Panc1 (cell line): ENCODE data around the gene CNOT3.

Experiments used
- POLR2AphosphoS5 ChIP-seq: IDR thresholded peaks from 2 replicates; pipeline ENCODE4 v1.6.1; 2012; ENCODE audit warnings: mild to moderate bottlenecking, low read depth, low read length, moderate library complexity
- SIN3A ChIP-seq: IDR thresholded peaks from 2 replicates; pipeline ENCODE4 v1.6.1; 2012; ENCODE audit warnings: low read depth, mild to moderate bottlenecking, low read length, moderate library complexity, borderline replicate concordance; ENCODE audit not compliant: insufficient read depth
- TCF7L2 ChIP-seq: IDR thresholded peaks from 2 replicates; pipeline ENCODE4 v1.6.1; 2011; ENCODE audit warnings: mild to moderate bottlenecking, low read depth, low read length, inconsistent platforms
- TF ChIP-seq, protein P1 (sequence below), 2 experiments: IDR thresholded peaks; 2 replicates each; pipeline ENCODE4 v1.6.1; 2011 to 2012; ENCODE audit warnings: low read depth in 2 of 2, control low read depth in 1 of 2, low read length in 1 of 2, mild to moderate bottlenecking in 1 of 2, moderate library complexity in 1 of 2; ENCODE audit not compliant: insufficient read depth in 1 of 2
- TF ChIP-seq, protein P2 (sequence below): fragments of 450-650 bp; IDR thresholded peaks from 2 replicates; pipeline ENCODE4 v1.5.1; 2017; ENCODE audit warnings: mild to moderate bottlenecking

DNA sequence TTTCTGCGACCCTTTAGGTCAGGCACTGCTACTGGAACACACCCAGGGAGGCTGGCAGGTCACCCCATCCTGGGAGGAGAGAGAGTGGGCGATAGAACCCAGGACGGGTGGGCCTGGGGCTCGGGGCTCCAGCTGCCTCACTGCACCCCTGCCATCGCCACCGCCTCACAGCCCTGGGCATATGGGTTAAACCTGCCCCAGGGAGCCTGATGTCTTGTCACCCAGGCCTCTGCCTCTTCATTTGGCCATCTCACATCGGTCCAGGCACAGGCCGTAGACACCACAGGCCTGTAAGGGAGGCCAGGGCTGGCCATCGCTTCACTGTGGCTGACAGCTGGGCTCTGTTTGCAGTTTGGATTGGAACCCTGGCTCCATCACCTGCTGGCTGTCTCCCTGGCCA, 11.8 kb upstream of the CNOT3 start:
- TF ChIP-seq, protein P1, sequence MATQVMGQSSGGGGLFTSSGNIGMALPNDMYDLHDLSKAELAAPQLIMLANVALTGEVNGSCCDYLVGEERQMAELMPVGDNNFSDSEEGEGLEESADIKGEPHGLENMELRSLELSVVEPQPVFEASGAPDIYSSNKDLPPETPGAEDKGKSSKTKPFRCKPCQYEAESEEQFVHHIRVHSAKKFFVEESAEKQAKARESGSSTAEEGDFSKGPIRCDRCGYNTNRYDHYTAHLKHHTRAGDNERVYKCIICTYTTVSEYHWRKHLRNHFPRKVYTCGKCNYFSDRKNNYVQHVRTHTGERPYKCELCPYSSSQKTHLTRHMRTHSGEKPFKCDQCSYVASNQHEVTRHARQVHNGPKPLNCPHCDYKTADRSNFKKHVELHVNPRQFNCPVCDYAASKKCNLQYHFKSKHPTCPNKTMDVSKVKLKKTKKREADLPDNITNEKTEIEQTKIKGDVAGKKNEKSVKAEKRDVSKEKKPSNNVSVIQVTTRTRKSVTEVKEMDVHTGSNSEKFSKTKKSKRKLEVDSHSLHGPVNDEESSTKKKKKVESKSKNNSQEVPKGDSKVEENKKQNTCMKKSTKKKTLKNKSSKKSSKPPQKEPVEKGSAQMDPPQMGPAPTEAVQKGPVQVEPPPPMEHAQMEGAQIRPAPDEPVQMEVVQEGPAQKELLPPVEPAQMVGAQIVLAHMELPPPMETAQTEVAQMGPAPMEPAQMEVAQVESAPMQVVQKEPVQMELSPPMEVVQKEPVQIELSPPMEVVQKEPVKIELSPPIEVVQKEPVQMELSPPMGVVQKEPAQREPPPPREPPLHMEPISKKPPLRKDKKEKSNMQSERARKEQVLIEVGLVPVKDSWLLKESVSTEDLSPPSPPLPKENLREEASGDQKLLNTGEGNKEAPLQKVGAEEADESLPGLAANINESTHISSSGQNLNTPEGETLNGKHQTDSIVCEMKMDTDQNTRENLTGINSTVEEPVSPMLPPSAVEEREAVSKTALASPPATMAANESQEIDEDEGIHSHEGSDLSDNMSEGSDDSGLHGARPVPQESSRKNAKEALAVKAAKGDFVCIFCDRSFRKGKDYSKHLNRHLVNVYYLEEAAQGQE (IDR thresholded peaks at IDR 0.05; ENCODE audit: insufficient read depth in 1 of 2, low read depth in 2 of 2, low read length in 1 of 2): no peak
- TF ChIP-seq POLR2AphosphoS5 (no peak), SIN3A (no peak), TCF7L2 (no peak)
- TF ChIP-seq, protein P2, sequence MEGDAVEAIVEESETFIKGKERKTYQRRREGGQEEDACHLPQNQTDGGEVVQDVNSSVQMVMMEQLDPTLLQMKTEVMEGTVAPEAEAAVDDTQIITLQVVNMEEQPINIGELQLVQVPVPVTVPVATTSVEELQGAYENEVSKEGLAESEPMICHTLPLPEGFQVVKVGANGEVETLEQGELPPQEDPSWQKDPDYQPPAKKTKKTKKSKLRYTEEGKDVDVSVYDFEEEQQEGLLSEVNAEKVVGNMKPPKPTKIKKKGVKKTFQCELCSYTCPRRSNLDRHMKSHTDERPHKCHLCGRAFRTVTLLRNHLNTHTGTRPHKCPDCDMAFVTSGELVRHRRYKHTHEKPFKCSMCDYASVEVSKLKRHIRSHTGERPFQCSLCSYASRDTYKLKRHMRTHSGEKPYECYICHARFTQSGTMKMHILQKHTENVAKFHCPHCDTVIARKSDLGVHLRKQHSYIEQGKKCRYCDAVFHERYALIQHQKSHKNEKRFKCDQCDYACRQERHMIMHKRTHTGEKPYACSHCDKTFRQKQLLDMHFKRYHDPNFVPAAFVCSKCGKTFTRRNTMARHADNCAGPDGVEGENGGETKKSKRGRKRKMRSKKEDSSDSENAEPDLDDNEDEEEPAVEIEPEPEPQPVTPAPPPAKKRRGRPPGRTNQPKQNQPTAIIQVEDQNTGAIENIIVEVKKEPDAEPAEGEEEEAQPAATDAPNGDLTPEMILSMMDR: no peak
